CD8-positive, alpha-beta memory T cell (primary cell): ENCODE results near the gene PTPN9. TPM values are rescaled to one million over a fixed set of nuclear protein-coding genes. Genes with fewer than 3 reads are reported as not detected.
"Not testable (repeated sequence)": the region's sequence is repeated elsewhere in the genome, so short reads cannot be mapped to it uniquely, and the experiment has no call there.

Source experiments
- CTCF ChIA-PET: fragments of 350-600 bp; sonication (Branson Sonifier 250); formaldehyde crosslinking; loops from one replicate; lab custom pipeline; 2021; ENCODE audit warnings: antibody characterized with exemption; lab: Charles Lee
- POLR2A ChIA-PET: fragments of 350-600 bp; sonication (Branson Sonifier 250); formaldehyde crosslinking; loops from one replicate; lab custom pipeline; 2021; ENCODE audit warnings: antibody characterized with exemption; lab: Charles Lee
- DNase-seq, 5 donors: peaks; one replicate each; pipeline versions ENCODE4 v3.0.0 to v3.0.0-alpha.2; 2020 to 2022; ENCODE audit warnings: mixed read lengths in 1 of 5
- H3K27ac ChIP-seq: one replicate; pipeline ENCODE4 v1.7.0; 2013; ENCODE audit warnings: low read depth, mild to moderate bottlenecking, low read length, moderate library complexity
- H3K27me3 ChIP-seq: 2 replicates; pipeline ENCODE4 v1.7.0; 2013; ENCODE audit warnings: low read length, mild to moderate bottlenecking; ENCODE audit not compliant: insufficient read depth, poor library complexity, severe bottlenecking
- H3K36me3 ChIP-seq: 2 replicates; pipeline ENCODE4 v1.7.0; 2013; ENCODE audit warnings: mild to moderate bottlenecking, low read length, moderate library complexity; ENCODE audit not compliant: insufficient read depth
- H3K4me1 ChIP-seq: 2 replicates; pipeline ENCODE4 v1.7.0; 2013; ENCODE audit warnings: mild to moderate bottlenecking, low read length, moderate library complexity; ENCODE audit not compliant: insufficient read depth
- H3K4me3 ChIP-seq: 2 replicates; pipeline ENCODE4 v1.7.0; 2013; ENCODE audit warnings: mild to moderate bottlenecking, low read length
- H3K9me3 ChIP-seq: 2 replicates; pipeline ENCODE4 v1.7.0; 2013; ENCODE audit warnings: mild to moderate bottlenecking, low read length
- H3K27ac Mint-ChIP-seq, 8 donors: one replicate each; pipeline ENCODE4 v1.8.0; 2020 to 2021; ENCODE audit warnings: mixed read lengths in 8 of 8, mild to moderate bottlenecking in 6 of 8, inconsistent platforms in 3 of 8, moderate library complexity in 3 of 8
- H3K27me3 Mint-ChIP-seq, 2 donors: one replicate each; pipeline ENCODE4 v1.8.0; 2020 to 2021; ENCODE audit warnings: mixed read lengths in 2 of 2, mild to moderate bottlenecking in 1 of 2, moderate library complexity in 1 of 2
- H3K36me3 Mint-ChIP-seq, 3 donors: one replicate each; pipeline ENCODE4 v1.8.0; 2020 to 2021; ENCODE audit warnings: mixed read lengths in 3 of 3, inconsistent platforms in 1 of 3, mild to moderate bottlenecking in 1 of 3
- H3K4me1 Mint-ChIP-seq, 3 donors: one replicate each; pipeline ENCODE4 v1.8.0; 2020 to 2021; ENCODE audit warnings: mixed read lengths in 3 of 3, inconsistent platforms in 1 of 3, mild to moderate bottlenecking in 1 of 3
- H3K4me3 Mint-ChIP-seq, 7 donors: one replicate each; pipeline ENCODE4 v1.8.0; 2020 to 2021; ENCODE audit warnings: mixed read lengths in 7 of 7, mild to moderate bottlenecking in 6 of 7, moderate library complexity in 4 of 7, inconsistent platforms in 2 of 7
- H3K9me3 Mint-ChIP-seq, 5 donors: one replicate each; pipeline ENCODE4 v1.8.0; 2020 to 2022; ENCODE audit warnings: mixed read lengths in 5 of 5, mild to moderate bottlenecking in 3 of 5, moderate library complexity in 2 of 5, inconsistent platforms in 1 of 5
- polyA plus RNA-seq: library from polyadenylated mRNA; unstranded; fragments of 300-500 nt; fragmentation: Illumina TruSeq; gene quantifications from one replicate; pipeline ENCODE4 v1.2.3, GENCODE V29; 2021
- total RNA-seq, 2 experiments: library from RNA; stranded (reverse); gene quantifications; one replicate each; pipeline ENCODE4 v1.2.3, GENCODE V29; 2021

Gene PTPN9
- total and polyA plus RNA-seq, 3 experiments from 2014 or later = 22.0 to 34.1 (median 22.3) TPM

- Histone ChIP-seq H3K27ac (no peak overlapping the region), H3K36me3 (peaks cover 9% of the 10 kb centered on the region), H3K9me3 (no peaks in the 10 kb centered on the region), H3K4me1 (no peaks in the 10 kb centered on the region), H3K27me3 (no peaks in the 10 kb centered on the region), H3K4me3 (no peak overlapping the region)
- Mint-ChIP-seq H3K27ac (peak overlapping the region in 2 of 8 donors; percentile 46 to 69), H3K36me3 (peaks cover 7 to 46% (median 16%) of the 10 kb centered on the region in 3 donors), H3K27me3 (no peaks in the 10 kb centered on the region), H3K4me3 (no peak overlapping the region), H3K9me3 (no peaks in the 10 kb centered on the region), H3K4me1 (peaks cover 4 to 19% (median 5%) of the 10 kb centered on the region in 3 donors)
- ChIA-PET POLR2A (no interaction called here), CTCF (interaction anchor here (0.6 kb wide), 1 partner anchor 18 kb away, joined by 3 read pairs; no protein-coding TSS in a partner anchor)
- no peak for DNase-seq
Observed at GRCh38 chr15:75591655-75592364, 12.7 kb upstream of the PTPN9 start.

- no peak overlapping the region for H3K4me3 ChIP-seq
- H3K36me3 Mint-ChIP-seq = peaks cover under 1 to 33% (median 7%) of the 10 kb centered on the region in 3 donors
- no peaks in the 10 kb centered on the region for H3K9me3 Mint-ChIP-seq
- H3K27me3 ChIP-seq = no peaks in the 10 kb centered on the region
- CTCF ChIA-PET = interaction anchor here (0.6 kb wide), 1 partner anchor 9 kb away, joined by 3 read pairs; no protein-coding TSS in a partner anchor
- H3K9me3 ChIP-seq = no peaks in the 10 kb centered on the region
- H3K27ac ChIP-seq = no peak overlapping the region
- H3K4me3 Mint-ChIP-seq = no peak overlapping the region
- DNase-seq = no peak
- peaks cover 1 to 10% (median 2%) of the 10 kb centered on the region in 3 donors for H3K4me1 Mint-ChIP-seq
- POLR2A ChIA-PET = no interaction called here
- H3K36me3 ChIP-seq = no peaks in the 10 kb centered on the region
- peak overlapping the region in 4 of 8 donors; percentile 9 to 64 (median 30) for H3K27ac Mint-ChIP-seq
- H3K27me3 Mint-ChIP-seq = no peaks in the 10 kb centered on the region
- no peaks in the 10 kb centered on the region for H3K4me1 ChIP-seq
Observed at GRCh38 chr15:75590239-75590638, 11.1 kb upstream of the PTPN9 start.

DNA sequence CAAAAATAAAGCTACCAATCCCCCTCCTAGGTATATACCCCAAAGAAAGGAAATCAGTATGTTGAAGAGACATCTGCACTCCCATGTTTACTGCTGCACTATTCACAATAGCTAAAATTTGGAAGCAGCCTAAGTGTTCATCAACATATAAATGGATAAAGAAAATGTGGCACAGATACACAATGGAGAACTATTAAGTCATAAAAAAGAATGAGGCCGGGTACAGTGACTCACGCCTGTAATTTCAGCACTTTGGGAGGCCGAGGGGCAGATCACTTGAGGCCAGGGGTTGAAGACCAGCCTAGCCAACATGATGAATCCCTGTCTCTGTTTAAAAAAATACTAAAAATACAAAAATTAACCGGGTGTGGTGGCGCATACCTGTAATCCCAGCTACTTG, 10.0 kb upstream of the PTPN9 start:
- H3K27ac Mint-ChIP-seq = no peak overlapping the region

DNA sequence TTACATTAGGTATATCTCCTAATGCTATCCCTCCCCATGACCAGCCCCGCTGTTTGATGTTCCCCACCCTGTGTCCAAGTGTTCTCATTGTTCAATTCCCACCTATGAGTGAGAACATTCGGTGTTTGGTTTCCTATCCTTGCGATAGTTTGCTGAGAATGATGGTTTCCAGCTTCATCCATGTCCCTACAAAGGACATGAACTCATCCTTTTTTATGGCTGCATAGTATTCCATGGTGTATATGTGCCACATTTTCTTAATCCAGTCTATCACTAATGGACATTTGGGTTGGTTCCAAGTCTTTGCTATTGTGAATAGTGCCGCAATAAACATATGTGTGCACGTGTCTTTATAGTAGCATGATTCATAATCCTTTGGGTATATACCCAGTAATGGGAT, 7.3 kb upstream of the PTPN9 start:
- DNase-seq, H3K27me3 Mint-ChIP-seq, POLR2A ChIA-PET, H3K27me3 ChIP-seq, H3K4me3 Mint-ChIP-seq, H3K9me3 ChIP-seq, H3K27ac ChIP-seq, CTCF ChIA-PET, H3K9me3 Mint-ChIP-seq, H3K4me3 ChIP-seq, H3K36me3 ChIP-seq, H3K4me1 Mint-ChIP-seq, H3K4me1 ChIP-seq: not testable (repeated sequence)
- Mint-ChIP-seq H3K36me3 (peaks cover 0 to 13% (median 1%) of the 10 kb centered on the region in 3 donors), H3K27ac (peak overlapping the region in 2 of 8 donors; percentile 15 to 68)

More for the DNA sequence above, 10.0 kb upstream of the PTPN9 start:
- no peak for DNase-seq
- Mint-ChIP-seq H3K27me3 (no peaks in the 10 kb centered on the region), H3K9me3 (no peaks in the 10 kb centered on the region), H3K4me3 (no peak overlapping the region), H3K36me3 (peaks cover 0 to 25% (median 7%) of the 10 kb centered on the region in 3 donors), H3K4me1 (peaks cover 1 to 10% (median 2%) of the 10 kb centered on the region in 3 donors)
- ChIA-PET POLR2A (no interaction called here), CTCF (interaction anchor here (1.3 kb wide), 1 partner anchor 10 kb away, joined by 3 read pairs; the partner anchor contains the start of gene PTPN9)
- no peaks in the 10 kb centered on the region for H3K4me1 ChIP-seq
- no peak overlapping the region for H3K27ac ChIP-seq
- H3K36me3 ChIP-seq = no peaks in the 10 kb centered on the region
- no peaks in the 10 kb centered on the region for H3K9me3 ChIP-seq
- no peaks in the 10 kb centered on the region for H3K27me3 ChIP-seq
- no peak overlapping the region for H3K4me3 ChIP-seq

GRCh38 chr15:75584121-75584520, 5.0 kb upstream of the PTPN9 start:
- Histone ChIP-seq H3K4me3 (no peak overlapping the region), H3K9me3 (no peaks in the 10 kb centered on the region), H3K27ac (no peak overlapping the region), H3K36me3 (no peaks in the 10 kb centered on the region), H3K4me1 (peaks cover 6% of the 10 kb centered on the region), H3K27me3 (no peaks in the 10 kb centered on the region)
- H3K9me3 Mint-ChIP-seq = no peaks in the 10 kb centered on the region
- H3K4me1 Mint-ChIP-seq = peaks cover 7 to 9% (median 9%) of the 10 kb centered on the region in 3 donors
- H3K4me3 Mint-ChIP-seq = no peak overlapping the region
- peak overlapping the region in 2 of 8 donors; percentile 37 to 66 for H3K27ac Mint-ChIP-seq
- no peaks in the 10 kb centered on the region for H3K27me3 Mint-ChIP-seq
- POLR2A ChIA-PET = no interaction called here
- no peak for DNase-seq
- CTCF ChIA-PET = no interaction called here
- H3K36me3 Mint-ChIP-seq = peaks cover 0 to 11% (median 0%) of the 10 kb centered on the region in 3 donors

DNA sequence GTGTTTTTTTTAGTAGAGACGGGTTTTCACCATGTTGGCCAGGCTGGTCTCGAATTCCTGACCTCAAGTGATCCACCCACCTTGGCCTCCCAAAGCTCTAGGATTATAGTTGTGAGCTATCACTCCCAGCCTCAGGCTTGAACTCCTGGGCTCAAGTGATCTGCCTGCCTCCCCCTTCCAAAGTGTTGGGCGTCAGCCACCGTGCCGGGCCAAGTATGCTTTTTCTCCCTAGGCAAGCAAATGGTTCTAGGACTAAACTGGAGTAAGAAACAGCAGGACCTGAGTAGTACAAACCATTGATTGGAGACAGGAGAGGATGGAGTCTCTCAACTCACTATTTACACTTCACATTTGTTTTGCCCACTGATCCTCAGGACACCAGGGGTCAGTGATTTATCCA, 4.6 kb upstream of the PTPN9 start:
- Mint-ChIP-seq H3K9me3 (no peaks in the 10 kb centered on the region), H3K4me1 (peaks cover 5 to 7% (median 6%) of the 10 kb centered on the region in 3 donors), H3K4me3 (no peak overlapping the region), H3K27ac (peak overlapping the region in 1 of 8 donors; percentile 66), H3K27me3 (no peaks in the 10 kb centered on the region), H3K36me3 (peaks cover 0 to 11% (median 0%) of the 10 kb centered on the region in 3 donors)
- no peak for DNase-seq
- Histone ChIP-seq H3K27ac (no peak overlapping the region), H3K4me1 (peaks cover 6% of the 10 kb centered on the region), H3K4me3 (no peak overlapping the region), H3K27me3 (no peaks in the 10 kb centered on the region), H3K36me3 (no peaks in the 10 kb centered on the region), H3K9me3 (no peaks in the 10 kb centered on the region)
- ChIA-PET POLR2A (no interaction called here), CTCF (no interaction called here)

DNA sequence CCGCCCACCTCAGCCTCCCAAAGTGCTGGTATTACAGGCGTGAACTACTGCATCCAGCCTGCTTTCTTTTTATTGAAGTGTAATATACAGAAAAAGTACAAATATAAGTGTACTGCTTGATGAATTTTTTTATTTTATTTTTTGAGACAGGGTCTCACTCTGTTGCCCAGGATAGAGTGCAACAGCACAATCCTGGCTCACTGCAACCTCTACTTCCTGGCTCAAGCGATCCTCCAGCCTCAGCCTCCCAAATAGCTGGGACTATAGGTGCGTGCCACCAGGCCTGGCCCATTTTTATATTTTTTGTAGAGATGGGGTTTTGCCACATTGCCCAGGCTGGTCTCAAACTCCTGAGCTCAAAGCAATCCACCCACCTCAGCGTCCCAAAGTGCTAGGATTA, 3.8 kb upstream of the PTPN9 start:
- POLR2A ChIA-PET, H3K4me3 ChIP-seq, H3K27me3 Mint-ChIP-seq, DNase-seq, H3K27ac ChIP-seq, H3K9me3 Mint-ChIP-seq, H3K9me3 ChIP-seq, H3K4me3 Mint-ChIP-seq, H3K4me1 Mint-ChIP-seq, H3K27ac Mint-ChIP-seq, H3K36me3 ChIP-seq, H3K4me1 ChIP-seq, H3K27me3 ChIP-seq, CTCF ChIA-PET: not testable (repeated sequence)
- H3K36me3 Mint-ChIP-seq = peaks cover 0 to 12% (median 0%) of the 10 kb centered on the region in 3 donors
